IPS-20b (cell line): ENCODE results near the gene SMPD3.

Experiments
- H3K27ac ChIP-seq: one replicate; pipeline ENCODE4 v1.5.1; 2013; ENCODE audit warnings: low read length
- H3K27me3 ChIP-seq: 2 replicates; pipeline ENCODE4 v1.6.1; 2013; ENCODE audit warnings: mild to moderate bottlenecking, low read length, inconsistent platforms; ENCODE audit not compliant: insufficient read depth
- H3K36me3 ChIP-seq: 2 replicates; pipeline ENCODE4 v1.6.1; 2013; ENCODE audit warnings: low read depth, mild to moderate bottlenecking, inconsistent platforms, low read length, moderate library complexity; ENCODE audit not compliant: insufficient read depth
- H3K4me1 ChIP-seq: 2 replicates; pipeline ENCODE4 v1.6.1; 2013; ENCODE audit warnings: mild to moderate bottlenecking, control low read depth, inconsistent platforms, low read length, moderate library complexity; ENCODE audit not compliant: insufficient read depth
- H3K4me3 ChIP-seq: 2 replicates; pipeline ENCODE4 v1.5.1; 2013; ENCODE audit warnings: mild to moderate bottlenecking, low read length, inconsistent platforms
- H3K9ac ChIP-seq: 2 replicates; pipeline ENCODE4 v1.6.1; 2013; ENCODE audit warnings: low read depth, mild to moderate bottlenecking, inconsistent platforms, low read length, moderate library complexity
- H3K9me3 ChIP-seq: 2 replicates; pipeline ENCODE4 v1.6.1; 2013; ENCODE audit warnings: mild to moderate bottlenecking, low read depth, low read length, inconsistent platforms; ENCODE audit not compliant: insufficient read depth

SMPD3 gene

DNA sequence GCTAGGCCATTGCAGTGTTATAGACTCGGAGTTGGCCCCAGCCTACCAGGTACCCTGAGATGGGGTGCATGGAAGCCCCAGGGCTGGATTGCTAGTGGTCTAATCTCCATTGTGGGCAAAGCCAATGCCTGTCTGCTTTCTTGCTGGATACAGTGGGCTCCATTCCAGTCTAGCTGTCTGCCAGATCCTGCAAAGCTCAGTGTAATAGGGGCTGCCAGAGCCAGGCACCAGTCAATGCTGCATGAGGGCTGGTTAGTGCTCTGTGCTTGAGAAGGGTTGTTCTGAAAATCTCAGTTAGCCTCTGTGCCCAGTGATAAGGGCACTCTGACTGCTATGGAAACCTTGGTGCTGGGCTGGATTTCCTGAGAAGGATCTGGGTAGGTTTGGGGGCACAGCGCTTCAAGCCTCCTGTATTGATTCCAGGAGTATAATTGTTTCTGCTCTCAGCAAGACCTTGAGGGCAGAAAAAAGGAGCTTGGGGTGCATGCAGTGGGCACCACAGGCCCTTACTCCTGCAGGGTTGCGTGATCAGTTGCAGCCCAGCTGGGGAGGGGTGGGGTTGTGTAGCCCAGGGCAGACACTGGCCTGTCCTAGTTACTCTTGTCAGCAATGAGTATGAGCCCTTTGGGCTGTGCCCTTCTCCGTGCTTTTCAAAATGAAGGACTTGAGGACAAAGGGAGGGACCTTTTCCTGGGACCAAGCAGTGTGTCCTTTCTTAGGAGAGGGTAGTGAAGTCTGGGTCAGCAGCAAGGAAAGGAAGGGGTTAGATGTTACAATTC is 19.0 kb downstream of the SMPD3 start:
- Histone ChIP-seq H3K27me3 (no peaks in the 10 kb centered on the region), H3K36me3 (no peaks in the 10 kb centered on the region), H3K27ac (no peak overlapping the region), H3K9ac (no peak overlapping the region), H3K4me1 (no peaks in the 10 kb centered on the region), H3K9me3 (no peaks in the 10 kb centered on the region), H3K4me3 (no peak overlapping the region)

DNA sequence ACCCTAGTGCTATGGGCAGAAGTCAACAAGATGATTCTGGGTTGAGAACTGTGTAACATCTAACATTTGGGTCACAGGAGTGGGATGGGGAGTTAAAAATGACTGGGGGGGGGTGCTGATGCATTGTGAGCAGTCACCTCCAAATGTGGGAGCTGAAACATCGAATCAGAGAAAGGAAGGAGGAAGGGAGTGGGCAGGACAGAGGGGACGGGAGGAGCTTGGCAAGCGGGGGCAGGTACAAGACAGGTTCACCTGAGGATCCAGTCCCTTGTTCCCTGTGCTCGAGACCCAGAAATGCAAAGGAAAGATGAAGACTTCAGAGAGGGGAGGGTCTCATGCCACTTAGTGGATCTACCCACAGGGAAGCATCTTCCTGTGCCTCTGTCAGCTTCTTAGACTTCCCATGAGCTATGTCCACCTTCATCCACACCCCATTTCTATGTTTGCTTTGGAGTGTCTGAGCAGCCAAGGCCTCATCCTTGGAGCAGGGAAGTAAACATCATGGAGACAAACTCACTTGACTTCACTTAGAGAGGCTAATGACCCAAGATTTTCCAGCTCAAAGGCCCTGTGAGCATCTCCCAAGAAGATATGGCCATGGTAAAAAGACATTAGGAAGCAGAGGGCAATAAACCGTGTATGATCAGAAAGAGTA is 20.5 kb downstream of the SMPD3 start:
- H3K4me3 ChIP-seq: no peak overlapping the region
- no peaks in the 10 kb centered on the region for H3K4me1 ChIP-seq
- H3K27me3 ChIP-seq: no peaks in the 10 kb centered on the region

DNA sequence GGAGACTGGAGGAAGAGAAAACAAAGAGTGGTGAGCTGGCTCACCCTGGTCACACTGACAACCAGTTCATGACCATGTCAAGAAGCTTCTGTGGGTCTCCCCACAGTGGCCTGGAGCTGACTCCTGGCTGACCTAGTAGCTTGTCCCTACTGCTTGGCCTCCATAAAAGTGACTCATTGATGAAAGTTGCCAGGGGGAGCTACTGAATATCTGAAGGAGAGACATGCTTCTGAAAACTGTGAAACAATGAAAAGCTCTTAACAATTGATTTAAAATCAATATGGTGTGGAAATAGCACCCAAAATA is 22.0 kb downstream of the SMPD3 start:
- Histone ChIP-seq H3K4me3 (no peak overlapping the region), H3K27me3 (no peaks in the 10 kb centered on the region), H3K36me3 (no peaks in the 10 kb centered on the region), H3K9me3 (no peaks in the 10 kb centered on the region), H3K27ac (no peak overlapping the region), H3K4me1 (no peaks in the 10 kb centered on the region), H3K9ac (no peak overlapping the region)

More for the DNA sequence above, 20.5 kb downstream of the SMPD3 start:
- Histone ChIP-seq H3K9ac (no peak overlapping the region), H3K9me3 (no peaks in the 10 kb centered on the region), H3K36me3 (no peaks in the 10 kb centered on the region), H3K27ac (no peak overlapping the region)

DNA sequence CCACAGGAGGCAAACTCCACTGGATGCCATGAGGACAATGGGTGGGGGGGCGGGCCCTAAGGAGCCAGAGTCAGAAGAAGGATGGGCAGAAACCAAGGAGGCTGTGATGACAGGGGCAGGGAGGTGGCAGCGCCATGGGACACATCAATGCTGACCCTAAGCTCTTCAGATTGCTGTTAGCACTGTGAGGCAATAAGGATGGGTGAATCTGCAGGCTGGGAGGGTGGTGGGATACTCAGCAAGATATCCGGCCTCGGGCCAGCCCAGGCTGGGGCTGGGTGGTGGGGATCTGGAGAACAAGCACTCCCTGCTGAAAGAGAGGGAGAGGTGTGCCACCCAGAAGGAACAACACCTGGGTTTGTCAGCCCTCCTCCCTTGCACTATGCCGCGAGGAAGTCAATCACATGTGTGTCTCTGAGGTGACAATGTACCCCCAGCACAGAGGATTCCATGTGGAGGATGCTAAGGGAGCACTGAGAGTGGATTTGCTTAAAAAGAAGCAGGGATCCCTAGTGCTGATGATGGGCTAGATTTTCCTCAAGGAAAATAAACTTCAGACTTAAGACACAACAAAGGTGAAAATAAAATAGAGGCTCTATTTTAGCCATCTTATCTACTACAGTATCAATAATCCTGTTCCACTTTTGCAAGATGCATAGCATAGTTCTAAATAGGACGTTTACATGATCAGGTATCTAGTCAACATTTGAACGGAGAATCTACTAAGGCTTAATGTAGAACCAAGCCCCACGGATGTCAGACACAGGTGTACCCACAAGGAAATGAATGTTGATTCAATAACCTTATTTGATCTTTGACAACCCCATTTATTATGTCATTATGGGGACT is 22.6 kb downstream of the SMPD3 start:
- no peaks in the 10 kb centered on the region for H3K36me3 ChIP-seq
- no peak overlapping the region for H3K4me3 ChIP-seq
- no peaks in the 10 kb centered on the region for H3K4me1 ChIP-seq
- H3K27ac ChIP-seq: no peak overlapping the region
- H3K9ac ChIP-seq: no peak overlapping the region
- no peaks in the 10 kb centered on the region for H3K27me3 ChIP-seq
- no peaks in the 10 kb centered on the region for H3K9me3 ChIP-seq

DNA sequence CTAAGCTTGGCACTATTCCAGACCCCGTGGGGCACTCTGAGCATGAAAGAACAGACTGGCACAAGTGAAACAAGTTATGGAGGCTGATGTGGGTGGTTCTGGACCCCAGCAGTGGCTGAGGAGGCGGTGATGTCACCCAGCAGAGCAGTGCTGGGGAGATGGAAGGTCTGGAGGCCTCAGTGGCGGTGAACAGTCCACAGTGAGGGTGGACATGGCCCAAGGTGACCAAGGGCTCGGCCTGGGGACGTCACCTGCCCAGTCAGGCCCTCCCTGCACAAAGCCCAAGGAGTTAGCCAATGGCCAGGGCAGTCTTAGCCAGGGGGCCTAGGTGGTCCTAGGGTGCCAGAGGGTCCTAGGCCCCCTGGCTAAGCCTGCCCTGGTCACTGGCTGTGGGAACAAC is 24.5 kb downstream of the SMPD3 start:
- H3K4me3 ChIP-seq: no peak overlapping the region
- H3K9me3 ChIP-seq: no peaks in the 10 kb centered on the region
- no peak overlapping the region for H3K9ac ChIP-seq
- H3K27ac ChIP-seq: no peak overlapping the region
- H3K4me1 ChIP-seq: no peaks in the 10 kb centered on the region
- H3K36me3 ChIP-seq: no peaks in the 10 kb centered on the region
- no peaks in the 10 kb centered on the region for H3K27me3 ChIP-seq

DNA sequence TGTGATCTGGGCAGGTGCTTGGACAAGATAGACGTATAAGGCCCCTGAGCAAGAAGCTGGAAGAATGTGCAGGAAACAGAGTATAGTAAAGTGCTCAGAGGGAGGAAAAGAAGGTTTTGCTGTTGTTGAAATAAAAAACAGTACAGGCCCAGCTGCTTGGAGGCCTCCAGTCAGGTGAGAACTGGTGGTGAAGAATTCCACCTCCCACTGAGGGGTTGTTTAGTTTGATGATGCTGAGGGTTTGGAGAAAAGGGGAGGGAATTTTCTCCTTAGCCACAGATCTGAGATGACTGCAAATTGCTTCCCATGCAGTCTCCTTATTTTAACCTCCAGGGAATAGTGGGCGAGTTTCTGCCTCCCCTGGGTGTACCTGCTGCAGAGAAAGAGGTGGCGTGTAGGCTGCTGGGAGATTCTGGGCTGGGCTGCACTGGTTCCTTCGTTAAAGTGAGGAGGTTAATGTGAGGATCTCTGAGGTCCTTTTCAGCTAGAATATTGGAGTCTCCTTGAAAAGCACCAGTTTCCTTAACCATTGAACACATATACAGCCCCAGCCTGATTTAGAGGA is 25.8 kb downstream of the SMPD3 start:
- H3K36me3 ChIP-seq: no peaks in the 10 kb centered on the region
- H3K27ac ChIP-seq: no peak overlapping the region
- H3K27me3 ChIP-seq: no peaks in the 10 kb centered on the region
- no peak overlapping the region for H3K9ac ChIP-seq
- H3K4me3 ChIP-seq: no peak overlapping the region
- H3K9me3 ChIP-seq: no peaks in the 10 kb centered on the region
- no peaks in the 10 kb centered on the region for H3K4me1 ChIP-seq

DNA sequence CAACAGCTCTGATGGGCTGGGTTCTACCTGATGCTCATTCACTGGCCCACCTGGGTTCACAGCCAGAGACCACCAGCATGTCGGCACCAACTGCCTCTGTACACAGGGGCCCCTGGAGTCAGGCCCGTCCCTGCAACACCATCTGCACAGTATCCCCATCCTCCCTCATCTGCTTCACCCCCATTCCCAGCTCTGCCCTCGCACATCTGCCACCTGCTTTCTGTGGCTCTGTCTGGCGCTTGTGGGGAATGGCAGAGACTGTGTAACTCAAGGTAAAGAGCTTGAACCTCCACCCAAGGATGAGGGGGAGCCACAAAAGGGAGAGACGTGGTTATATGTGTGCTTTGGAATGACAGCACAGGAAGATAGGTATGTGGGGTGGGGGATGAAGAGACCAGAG is 27.2 kb downstream of the SMPD3 start:
- H3K4me3 ChIP-seq: no peak overlapping the region
- no peaks in the 10 kb centered on the region for H3K27me3 ChIP-seq
- H3K36me3 ChIP-seq: no peaks in the 10 kb centered on the region
- H3K27ac ChIP-seq: no peak overlapping the region
- H3K9me3 ChIP-seq: no peaks in the 10 kb centered on the region
- H3K9ac ChIP-seq: no peak overlapping the region
- no peaks in the 10 kb centered on the region for H3K4me1 ChIP-seq

DNA sequence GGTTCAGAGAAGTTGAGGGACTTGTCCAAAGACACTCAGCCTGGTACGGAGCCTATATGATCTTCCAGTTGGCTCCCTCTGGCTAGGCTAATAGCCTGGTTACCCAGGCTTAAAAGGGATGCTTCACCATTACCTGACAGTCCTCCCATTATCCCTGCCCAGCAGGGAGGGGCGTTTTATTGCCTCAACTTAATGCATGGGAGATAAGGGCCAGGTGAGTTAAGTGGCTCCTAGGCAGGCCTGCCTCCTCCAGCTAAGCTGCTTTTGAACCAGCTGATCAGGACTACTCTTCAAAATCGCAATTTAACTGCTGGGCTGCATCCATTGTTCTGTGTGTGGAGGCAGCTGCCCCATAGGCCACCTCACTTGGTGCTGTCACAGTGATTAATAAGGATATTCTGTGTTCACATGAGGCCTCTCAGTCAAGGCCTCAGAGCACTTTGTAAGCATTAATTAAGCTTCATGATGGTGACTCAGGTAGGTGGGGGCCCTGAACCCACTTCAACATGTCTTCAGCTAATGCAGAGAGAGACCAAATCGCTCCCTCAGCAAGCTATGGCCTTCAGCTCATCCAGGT is 27.9 kb downstream of the SMPD3 start:
- H3K9me3 ChIP-seq: no peaks in the 10 kb centered on the region
- no peak overlapping the region for H3K4me3 ChIP-seq
- no peaks in the 10 kb centered on the region for H3K4me1 ChIP-seq
- H3K27ac ChIP-seq: no peak overlapping the region
- H3K9ac ChIP-seq: no peak overlapping the region
- no peaks in the 10 kb centered on the region for H3K27me3 ChIP-seq
- no peaks in the 10 kb centered on the region for H3K36me3 ChIP-seq

DNA sequence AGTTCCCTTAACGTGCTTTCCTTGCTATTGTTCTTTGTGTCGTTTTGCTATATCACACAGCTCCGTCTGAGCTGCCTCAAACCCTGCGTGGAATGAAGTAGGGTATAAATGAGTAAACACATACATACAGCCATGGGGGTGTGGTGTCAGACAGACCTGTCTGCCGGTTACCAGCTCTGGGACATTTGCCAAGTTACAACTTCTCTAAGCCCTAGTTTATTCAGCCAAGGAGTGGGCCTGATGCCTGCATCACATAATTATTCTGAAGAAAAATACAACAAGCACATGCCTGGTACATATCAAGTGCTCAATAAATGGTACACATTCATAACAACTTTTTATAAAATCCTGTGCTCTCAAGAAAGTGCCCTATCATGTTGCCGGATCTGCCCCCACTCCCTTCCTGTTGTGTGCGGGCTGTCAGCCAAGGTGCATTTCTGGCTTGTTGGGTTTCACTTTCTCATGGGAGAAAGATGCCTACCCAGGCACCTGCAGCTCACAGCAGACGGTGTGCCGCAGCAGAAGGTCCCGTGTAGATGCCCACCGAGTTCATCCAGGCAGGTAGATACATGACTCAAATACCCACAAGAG is 30.5 kb downstream of the SMPD3 start:
- Histone ChIP-seq H3K27ac (no peak overlapping the region), H3K4me1 (no peaks in the 10 kb centered on the region), H3K27me3 (no peaks in the 10 kb centered on the region), H3K9me3 (no peaks in the 10 kb centered on the region), H3K4me3 (no peak overlapping the region), H3K9ac (no peak overlapping the region), H3K36me3 (no peaks in the 10 kb centered on the region)

DNA sequence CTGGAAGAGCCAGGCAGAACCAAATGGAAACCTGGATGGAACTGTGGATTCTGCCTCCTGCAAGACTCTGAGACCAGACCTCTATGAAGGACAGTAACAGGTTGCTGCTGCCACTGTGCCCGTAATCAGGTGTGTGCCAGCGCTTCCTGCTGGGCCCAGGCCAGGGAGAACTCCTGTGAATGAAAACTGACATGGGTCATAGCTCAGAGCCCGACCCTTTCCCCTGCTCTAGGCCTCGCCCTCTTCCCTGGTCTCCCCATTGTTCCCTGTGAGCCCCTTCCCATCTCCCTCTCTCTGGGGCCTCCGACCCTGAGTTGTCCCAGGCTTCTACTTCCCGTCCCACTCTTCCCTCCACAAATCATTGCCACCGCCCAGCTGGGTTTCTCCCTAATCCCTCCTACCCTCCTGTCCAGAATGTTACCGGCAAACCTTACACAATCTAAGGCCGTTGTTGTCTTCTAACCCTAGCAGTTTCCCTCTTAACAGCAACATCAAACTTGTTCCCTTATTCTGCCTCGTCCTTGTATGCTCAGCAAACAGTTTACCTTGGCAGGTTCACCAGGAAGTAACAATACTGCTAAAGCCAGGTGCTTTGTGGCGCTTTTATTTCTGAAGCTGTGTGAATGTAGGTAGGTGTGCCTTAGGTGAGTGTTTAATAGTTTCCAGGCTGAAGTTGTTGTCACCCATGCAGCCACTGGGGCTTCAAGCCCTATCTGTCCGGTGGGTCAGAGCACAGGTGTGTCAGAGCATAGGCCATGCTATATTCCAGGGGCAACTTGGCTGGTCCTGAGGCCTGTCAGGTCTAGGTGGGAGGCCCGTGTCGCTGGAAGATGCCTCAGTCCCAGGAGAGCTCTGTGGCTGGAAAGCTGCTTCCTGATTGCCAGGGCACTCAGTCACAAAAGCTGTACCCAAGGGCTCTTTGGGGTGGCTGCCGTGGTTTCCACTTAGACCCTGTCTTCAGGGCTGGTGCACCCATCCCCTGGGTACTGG is 32.0 kb downstream of the SMPD3 start:
- H3K4me1 ChIP-seq: no peaks in the 10 kb centered on the region
- H3K9me3 ChIP-seq: no peaks in the 10 kb centered on the region
- no peak overlapping the region for H3K9ac ChIP-seq
- no peaks in the 10 kb centered on the region for H3K36me3 ChIP-seq
- no peaks in the 10 kb centered on the region for H3K27me3 ChIP-seq
- no peak overlapping the region for H3K4me3 ChIP-seq
- no peak overlapping the region for H3K27ac ChIP-seq
